GM23338 (cell line): Measurements from ENCODE around the gene MECP2. TPM values are rescaled to one million over a fixed set of nuclear protein-coding genes. Genes with fewer than 3 reads are reported as not detected.

ENCODE experiments used
- ATAC-seq: fragments of 200-7000 bp; cut with Tn5 transposase; 3 replicates; pipeline ENCODE4 v1.9.1; 2020
- DNase-seq: peaks from one replicate; pipeline ENCODE4 v3.0.0-alpha.2; 2015; ENCODE audit warnings: low spot score
- H2AFZ ChIP-seq: fragments of 200-600 bp; sonication (generic); 2 replicates; pipeline ENCODE4 v1.8.0; 2016; ENCODE audit warnings: antibody characterized with exemption, mild to moderate bottlenecking, moderate library complexity
- H3F3A ChIP-seq: fragments of 200-600 bp; sonication (generic); replicated peaks from 2 replicates; pipeline ENCODE4 v1.8.0; 2017; ENCODE audit warnings: antibody characterized with exemption, mixed run types, low read depth
- H3K27ac ChIP-seq: fragments of 200-600 bp; sonication (generic); 2 replicates; pipeline ENCODE4 v1.6.1; 2016; ENCODE audit warnings: low read depth
- H3K27me3 ChIP-seq: fragments of 200-600 bp; sonication (generic); 2 replicates; pipeline ENCODE4 v1.8.0; 2016; ENCODE audit warnings: mild to moderate bottlenecking, mixed run types, moderate library complexity; ENCODE audit not compliant: insufficient read depth
- H3K36me3 ChIP-seq: fragments of 200-600 bp; sonication (generic); 2 replicates; pipeline ENCODE4 v1.8.0; 2016; ENCODE audit warnings: mild to moderate bottlenecking; ENCODE audit not compliant: insufficient read depth
- H3K4me1 ChIP-seq: fragments of 200-600 bp; sonication (generic); 2 replicates; pipeline ENCODE4 v1.8.0; 2016; ENCODE audit warnings: mild to moderate bottlenecking, moderate library complexity; ENCODE audit not compliant: insufficient read depth
- H3K4me2 ChIP-seq: fragments of 200-600 bp; sonication (generic); 2 replicates; pipeline ENCODE4 v1.7.1; 2017; ENCODE audit warnings: mixed run types
- H3K4me3 ChIP-seq: fragments of 200-600 bp; sonication (generic); 2 replicates; pipeline ENCODE4 v1.6.1; 2016; ENCODE audit warnings: mixed run types
- H3K79me2 ChIP-seq: fragments of 200-600 bp; sonication (generic); replicated peaks from 2 replicates; pipeline ENCODE4 v1.8.0; 2017; ENCODE audit warnings: mild to moderate bottlenecking; ENCODE audit not compliant: insufficient read depth
- H3K9me2 ChIP-seq: fragments of 200-600 bp; sonication (generic); 2 replicates; pipeline ENCODE4 v1.8.0; 2017; ENCODE audit not compliant: insufficient read depth
- H4K20me1 ChIP-seq: fragments of 200-600 bp; sonication (generic); replicated peaks from 2 replicates; pipeline ENCODE4 v1.8.0; 2017; ENCODE audit warnings: mild to moderate bottlenecking; ENCODE audit not compliant: insufficient read depth
- H3K27ac Mint-ChIP-seq: 2 replicates; pipeline ENCODE4 v1.8.0; 2020; ENCODE audit warnings: inconsistent platforms, mild to moderate bottlenecking, moderate library complexity, mixed read lengths
- H3K27me3 Mint-ChIP-seq: 3 replicates; pipeline ENCODE4 v1.8.0; 2022; ENCODE audit warnings: low read depth, mild to moderate bottlenecking, moderate library complexity, mixed read lengths, inconsistent platforms; ENCODE audit not compliant: insufficient read depth, poor library complexity
- H3K36me3 Mint-ChIP-seq: 3 replicates; pipeline ENCODE4 v1.8.0; 2021; ENCODE audit warnings: low read depth, mild to moderate bottlenecking, inconsistent platforms, moderate library complexity, mixed read lengths
- H3K4me1 Mint-ChIP-seq: 3 replicates; pipeline ENCODE4 v1.8.0; 2020; ENCODE audit warnings: mild to moderate bottlenecking, inconsistent platforms, mixed read lengths
- H3K4me3 Mint-ChIP-seq: 3 replicates; pipeline ENCODE4 v1.8.0; 2021; ENCODE audit warnings: moderate library complexity, mild to moderate bottlenecking, inconsistent platforms, mixed read lengths
- H3K9me3 Mint-ChIP-seq: 3 replicates; pipeline ENCODE4 v1.8.0; 2020; ENCODE audit warnings: moderate library complexity, mild to moderate bottlenecking, inconsistent platforms, mixed read lengths
- CREB1 ChIP-seq: fragments of 250-450 bp; sonication (Bioruptor Pico); IDR thresholded peaks from 2 replicates; pipeline ENCODE4 v1.5.0; 2020; ENCODE audit warnings: low read depth, mild to moderate bottlenecking, moderate library complexity
- EZH2 ChIP-seq: fragments of 200-600 bp; sonication (generic); IDR thresholded peaks from one replicate; pipeline ENCODE4 v1.8.0; 2017; ENCODE audit warnings: antibody characterized with exemption, mild to moderate bottlenecking, low read depth; ENCODE audit not compliant: unreplicated experiment
- EZH2phosphoT487 ChIP-seq: fragments of 200-600 bp; sonication (generic); IDR thresholded peaks from one replicate; pipeline ENCODE4 v1.8.1; 2018; ENCODE audit warnings: antibody characterized with exemption; ENCODE audit not compliant: unreplicated experiment
- JUNB ChIP-seq: IDR thresholded peaks from one replicate; pipeline ENCODE4 v1.6.1; 2016; ENCODE audit warnings: antibody characterized with exemption; ENCODE audit not compliant: unreplicated experiment
- NANOG ChIP-seq: IDR thresholded peaks from 2 replicates; pipeline ENCODE4 v1.6.1; 2016; ENCODE audit warnings: antibody characterized with exemption, borderline replicate concordance
- POLR2AphosphoS5 ChIP-seq: IDR thresholded peaks from 2 replicates; pipeline ENCODE4 v1.6.1; 2016; ENCODE audit warnings: antibody characterized with exemption, low read depth
- STAT1 ChIP-seq: IDR thresholded peaks from one replicate; pipeline ENCODE4 v1.6.1; 2016; ENCODE audit warnings: antibody characterized with exemption; ENCODE audit not compliant: unreplicated experiment
- ZNF114 ChIP-seq: fragments of 250-450 bp; sonication (Bioruptor Pico); IDR thresholded peaks from 2 replicates; pipeline ENCODE4 v1.5.0; 2020; ENCODE audit warnings: mild to moderate bottlenecking, moderate library complexity
- ZNF331 ChIP-seq: fragments of 250-450 bp; sonication (Bioruptor Pico); IDR thresholded peaks from 2 replicates; pipeline ENCODE4 v1.5.0; 2020; ENCODE audit warnings: low read depth, mild to moderate bottlenecking, moderate library complexity
- polyA plus RNA-seq: library from polyadenylated mRNA; unstranded; fragments of >200 nt; fragmentation: Nextera tagmentation; extraction: Ambion mirVana; gene quantifications from 2 replicates; pipeline ENCODE4 v1.2.1, GENCODE V29; 2016
- total RNA-seq: library from RNA; depleted of rRNA; stranded (reverse); fragments of >200 nt; shearing (Covaris generic); gene quantifications from 2 replicates; pipeline ENCODE4 v1.2.3, GENCODE V29; 2014
- TF ChIP-seq, protein P1 (sequence below), 2 experiments: fragments of 200-600 bp in 1 of 2; sonication (generic) in 1 of 2; conservative IDR thresholded peaks; 2 replicates each; pipeline versions ENCODE4 v1.5.1 to v1.6.1; 2016 to 2017; ENCODE audit warnings: antibody characterized with exemption in 2 of 2, low read depth in 2 of 2, mild to moderate bottlenecking in 2 of 2, moderate library complexity in 1 of 2
- TF ChIP-seq, protein P2 (sequence below): IDR thresholded peaks from 2 replicates; pipeline ENCODE4 v1.6.1; 2016; ENCODE audit warnings: antibody characterized with exemption
- TF ChIP-seq, protein P3 (sequence below): fragments of 250-450 bp; sonication (Bioruptor Pico); IDR thresholded peaks from 2 replicates; pipeline ENCODE4 v1.5.0; 2020; ENCODE audit warnings: mild to moderate bottlenecking, moderate library complexity
- TF ChIP-seq, protein P4 (sequence below): IDR thresholded peaks from one replicate; pipeline ENCODE4 v1.6.1; 2018; ENCODE audit warnings: antibody characterized with exemption; ENCODE audit not compliant: unreplicated experiment

MECP2 gene
- total and polyA plus RNA-seq, 2 experiments from 2014 or later, result 27.7 to 32.7 TPM

DNA sequence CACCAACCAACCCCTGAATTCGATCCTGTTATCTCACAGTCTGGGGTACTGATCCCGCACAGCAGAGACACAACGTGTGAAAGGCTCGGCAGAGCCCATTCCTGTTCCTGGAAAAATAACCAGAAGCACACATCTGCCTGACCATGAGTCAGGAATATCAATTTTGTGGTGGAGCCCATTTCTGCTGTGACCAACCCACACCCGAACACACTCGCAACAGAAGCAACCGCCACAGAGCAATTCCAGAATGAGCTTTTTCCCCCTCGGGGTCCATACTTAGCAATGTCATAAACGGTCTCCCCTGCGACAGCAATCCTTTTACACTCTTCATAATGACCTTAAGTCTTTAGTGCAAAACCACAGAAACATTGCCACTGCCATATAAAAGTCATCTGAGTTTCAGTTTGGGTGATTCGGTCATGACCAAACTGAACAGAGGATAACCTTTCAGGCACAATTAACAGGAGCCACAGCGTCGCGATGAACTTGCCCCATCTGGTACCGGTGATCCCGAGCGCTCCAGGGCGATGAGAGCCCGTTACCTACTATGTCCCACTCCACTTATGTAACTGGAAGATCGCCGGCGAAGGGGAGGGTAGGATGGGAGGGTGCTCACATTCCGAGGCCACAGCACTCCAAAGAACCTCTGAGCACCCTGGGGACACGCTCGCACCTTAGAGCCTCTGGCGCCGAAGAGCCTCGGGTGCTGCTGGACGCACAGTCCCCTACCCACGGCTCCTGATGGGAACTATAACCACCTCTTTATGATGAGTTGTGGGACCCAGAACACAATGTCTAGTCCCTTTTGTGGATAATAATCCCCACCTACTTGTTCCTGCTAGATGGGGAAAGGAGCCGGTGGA lies 1.1 kb downstream of the MECP2 start:
- ATAC-seq (peak; percentile 7), DNase-seq (no peak)
- no peaks in the 10 kb centered on the region for H3K36me3 Mint-ChIP-seq
- Histone ChIP-seq H3K4me1 (peaks cover 42% of the 10 kb centered on the region), H3K4me2 (peak overlapping the region; percentile 87), H4K20me1 (no peaks in the 10 kb centered on the region; the same call in 1 of the 2 replicates), H3K36me3 (no peaks in the 10 kb centered on the region), H2AFZ (no peak overlapping the region), H3K9me2 (no peaks in the 10 kb centered on the region), H3K27ac (no peak overlapping the region), H3F3A (no peaks in the 10 kb centered on the region), H3K27me3 (no peaks in the 10 kb centered on the region), H3K79me2 (peaks cover 53% of the 10 kb centered on the region), H3K4me3 (peak overlapping the region; percentile 75)
- peaks cover 11% of the 10 kb centered on the region for H3K27me3 Mint-ChIP-seq
- H3K4me3 Mint-ChIP-seq, result peak overlapping the region; percentile 85
- H3K9me3 Mint-ChIP-seq, result no peaks in the 10 kb centered on the region
- peaks cover 46% of the 10 kb centered on the region for H3K4me1 Mint-ChIP-seq
- no peak overlapping the region for H3K27ac Mint-ChIP-seq
- TF ChIP-seq CREB1 (CRISPR knock-in tag) (no peak), STAT1 (no peak), ZNF114 (no peak), ZNF331 (CRISPR knock-in tag) (no peak), EZH2 (no peak), NANOG (no peak), EZH2phosphoT487 (no peak), JUNB (no peak), POLR2AphosphoS5 (no peak)
- TF ChIP-seq, protein P1, sequence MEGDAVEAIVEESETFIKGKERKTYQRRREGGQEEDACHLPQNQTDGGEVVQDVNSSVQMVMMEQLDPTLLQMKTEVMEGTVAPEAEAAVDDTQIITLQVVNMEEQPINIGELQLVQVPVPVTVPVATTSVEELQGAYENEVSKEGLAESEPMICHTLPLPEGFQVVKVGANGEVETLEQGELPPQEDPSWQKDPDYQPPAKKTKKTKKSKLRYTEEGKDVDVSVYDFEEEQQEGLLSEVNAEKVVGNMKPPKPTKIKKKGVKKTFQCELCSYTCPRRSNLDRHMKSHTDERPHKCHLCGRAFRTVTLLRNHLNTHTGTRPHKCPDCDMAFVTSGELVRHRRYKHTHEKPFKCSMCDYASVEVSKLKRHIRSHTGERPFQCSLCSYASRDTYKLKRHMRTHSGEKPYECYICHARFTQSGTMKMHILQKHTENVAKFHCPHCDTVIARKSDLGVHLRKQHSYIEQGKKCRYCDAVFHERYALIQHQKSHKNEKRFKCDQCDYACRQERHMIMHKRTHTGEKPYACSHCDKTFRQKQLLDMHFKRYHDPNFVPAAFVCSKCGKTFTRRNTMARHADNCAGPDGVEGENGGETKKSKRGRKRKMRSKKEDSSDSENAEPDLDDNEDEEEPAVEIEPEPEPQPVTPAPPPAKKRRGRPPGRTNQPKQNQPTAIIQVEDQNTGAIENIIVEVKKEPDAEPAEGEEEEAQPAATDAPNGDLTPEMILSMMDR (conservative IDR thresholded peaks at IDR 0.05; ENCODE audit: low read depth in 2 of 2), result no peak
- TF ChIP-seq, protein P2, sequence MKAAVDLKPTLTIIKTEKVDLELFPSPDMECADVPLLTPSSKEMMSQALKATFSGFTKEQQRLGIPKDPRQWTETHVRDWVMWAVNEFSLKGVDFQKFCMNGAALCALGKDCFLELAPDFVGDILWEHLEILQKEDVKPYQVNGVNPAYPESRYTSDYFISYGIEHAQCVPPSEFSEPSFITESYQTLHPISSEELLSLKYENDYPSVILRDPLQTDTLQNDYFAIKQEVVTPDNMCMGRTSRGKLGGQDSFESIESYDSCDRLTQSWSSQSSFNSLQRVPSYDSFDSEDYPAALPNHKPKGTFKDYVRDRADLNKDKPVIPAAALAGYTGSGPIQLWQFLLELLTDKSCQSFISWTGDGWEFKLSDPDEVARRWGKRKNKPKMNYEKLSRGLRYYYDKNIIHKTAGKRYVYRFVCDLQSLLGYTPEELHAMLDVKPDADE, result no peak
- TF ChIP-seq, protein P3, sequence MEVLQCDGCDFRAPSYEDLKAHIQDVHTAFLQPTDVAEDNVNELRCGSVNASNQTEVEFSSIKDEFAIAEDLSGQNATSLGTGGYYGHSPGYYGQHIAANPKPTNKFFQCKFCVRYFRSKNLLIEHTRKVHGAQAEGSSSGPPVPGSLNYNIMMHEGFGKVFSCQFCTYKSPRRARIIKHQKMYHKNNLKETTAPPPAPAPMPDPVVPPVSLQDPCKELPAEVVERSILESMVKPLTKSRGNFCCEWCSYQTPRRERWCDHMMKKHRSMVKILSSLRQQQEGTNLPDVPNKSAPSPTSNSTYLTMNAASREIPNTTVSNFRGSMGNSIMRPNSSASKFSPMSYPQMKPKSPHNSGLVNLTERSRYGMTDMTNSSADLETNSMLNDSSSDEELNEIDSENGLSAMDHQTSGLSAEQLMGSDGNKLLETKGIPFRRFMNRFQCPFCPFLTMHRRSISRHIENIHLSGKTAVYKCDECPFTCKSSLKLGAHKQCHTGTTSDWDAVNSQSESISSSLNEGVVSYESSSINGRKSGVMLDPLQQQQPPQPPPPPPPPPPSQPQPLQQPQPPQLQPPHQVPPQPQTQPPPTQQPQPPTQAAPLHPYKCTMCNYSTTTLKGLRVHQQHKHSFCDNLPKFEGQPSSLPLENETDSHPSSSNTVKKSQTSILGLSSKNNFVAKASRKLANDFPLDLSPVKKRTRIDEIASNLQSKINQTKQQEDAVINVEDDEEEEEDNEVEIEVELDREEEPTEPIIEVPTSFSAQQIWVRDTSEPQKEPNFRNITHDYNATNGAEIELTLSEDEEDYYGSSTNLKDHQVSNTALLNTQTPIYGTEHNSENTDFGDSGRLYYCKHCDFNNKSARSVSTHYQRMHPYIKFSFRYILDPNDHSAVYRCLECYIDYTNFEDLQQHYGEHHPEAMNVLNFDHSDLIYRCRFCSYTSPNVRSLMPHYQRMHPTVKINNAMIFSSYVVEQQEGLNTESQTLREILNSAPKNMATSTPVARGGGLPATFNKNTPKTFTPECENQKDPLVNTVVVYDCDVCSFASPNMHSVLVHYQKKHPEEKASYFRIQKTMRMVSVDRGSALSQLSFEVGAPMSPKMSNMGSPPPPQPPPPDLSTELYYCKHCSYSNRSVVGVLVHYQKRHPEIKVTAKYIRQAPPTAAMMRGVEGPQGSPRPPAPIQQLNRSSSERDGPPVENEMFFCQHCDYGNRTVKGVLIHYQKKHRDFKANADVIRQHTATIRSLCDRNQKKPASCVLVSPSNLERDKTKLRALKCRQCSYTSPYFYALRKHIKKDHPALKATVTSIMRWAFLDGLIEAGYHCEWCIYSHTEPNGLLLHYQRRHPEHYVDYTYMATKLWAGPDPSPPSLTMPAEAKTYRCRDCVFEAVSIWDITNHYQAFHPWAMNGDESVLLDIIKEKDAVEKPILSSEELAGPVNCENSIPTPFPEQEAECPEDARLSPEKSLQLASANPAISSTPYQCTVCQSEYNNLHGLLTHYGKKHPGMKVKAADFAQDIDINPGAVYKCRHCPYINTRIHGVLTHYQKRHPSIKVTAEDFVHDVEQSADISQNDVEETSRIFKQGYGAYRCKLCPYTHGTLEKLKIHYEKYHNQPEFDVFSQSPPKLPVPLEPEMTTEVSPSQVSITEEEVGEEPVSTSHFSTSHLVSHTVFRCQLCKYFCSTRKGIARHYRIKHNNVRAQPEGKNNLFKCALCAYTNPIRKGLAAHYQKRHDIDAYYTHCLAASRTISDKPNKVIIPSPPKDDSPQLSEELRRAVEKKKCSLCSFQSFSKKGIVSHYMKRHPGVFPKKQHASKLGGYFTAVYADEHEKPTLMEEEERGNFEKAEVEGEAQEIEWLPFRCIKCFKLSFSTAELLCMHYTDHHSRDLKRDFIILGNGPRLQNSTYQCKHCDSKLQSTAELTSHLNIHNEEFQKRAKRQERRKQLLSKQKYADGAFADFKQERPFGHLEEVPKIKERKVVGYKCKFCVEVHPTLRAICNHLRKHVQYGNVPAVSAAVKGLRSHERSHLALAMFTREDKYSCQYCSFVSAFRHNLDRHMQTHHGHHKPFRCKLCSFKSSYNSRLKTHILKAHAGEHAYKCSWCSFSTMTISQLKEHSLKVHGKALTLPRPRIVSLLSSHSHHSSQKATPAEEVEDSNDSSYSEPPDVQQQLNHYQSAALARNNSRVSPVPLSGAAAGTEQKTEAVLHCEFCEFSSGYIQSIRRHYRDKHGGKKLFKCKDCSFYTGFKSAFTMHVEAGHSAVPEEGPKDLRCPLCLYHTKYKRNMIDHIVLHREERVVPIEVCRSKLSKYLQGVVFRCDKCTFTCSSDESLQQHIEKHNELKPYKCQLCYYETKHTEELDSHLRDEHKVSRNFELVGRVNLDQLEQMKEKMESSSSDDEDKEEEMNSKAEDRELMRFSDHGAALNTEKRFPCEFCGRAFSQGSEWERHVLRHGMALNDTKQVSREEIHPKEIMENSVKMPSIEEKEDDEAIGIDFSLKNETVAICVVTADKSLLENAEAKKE (CRISPR knock-in tag), result no peak
- TF ChIP-seq, protein P4, sequence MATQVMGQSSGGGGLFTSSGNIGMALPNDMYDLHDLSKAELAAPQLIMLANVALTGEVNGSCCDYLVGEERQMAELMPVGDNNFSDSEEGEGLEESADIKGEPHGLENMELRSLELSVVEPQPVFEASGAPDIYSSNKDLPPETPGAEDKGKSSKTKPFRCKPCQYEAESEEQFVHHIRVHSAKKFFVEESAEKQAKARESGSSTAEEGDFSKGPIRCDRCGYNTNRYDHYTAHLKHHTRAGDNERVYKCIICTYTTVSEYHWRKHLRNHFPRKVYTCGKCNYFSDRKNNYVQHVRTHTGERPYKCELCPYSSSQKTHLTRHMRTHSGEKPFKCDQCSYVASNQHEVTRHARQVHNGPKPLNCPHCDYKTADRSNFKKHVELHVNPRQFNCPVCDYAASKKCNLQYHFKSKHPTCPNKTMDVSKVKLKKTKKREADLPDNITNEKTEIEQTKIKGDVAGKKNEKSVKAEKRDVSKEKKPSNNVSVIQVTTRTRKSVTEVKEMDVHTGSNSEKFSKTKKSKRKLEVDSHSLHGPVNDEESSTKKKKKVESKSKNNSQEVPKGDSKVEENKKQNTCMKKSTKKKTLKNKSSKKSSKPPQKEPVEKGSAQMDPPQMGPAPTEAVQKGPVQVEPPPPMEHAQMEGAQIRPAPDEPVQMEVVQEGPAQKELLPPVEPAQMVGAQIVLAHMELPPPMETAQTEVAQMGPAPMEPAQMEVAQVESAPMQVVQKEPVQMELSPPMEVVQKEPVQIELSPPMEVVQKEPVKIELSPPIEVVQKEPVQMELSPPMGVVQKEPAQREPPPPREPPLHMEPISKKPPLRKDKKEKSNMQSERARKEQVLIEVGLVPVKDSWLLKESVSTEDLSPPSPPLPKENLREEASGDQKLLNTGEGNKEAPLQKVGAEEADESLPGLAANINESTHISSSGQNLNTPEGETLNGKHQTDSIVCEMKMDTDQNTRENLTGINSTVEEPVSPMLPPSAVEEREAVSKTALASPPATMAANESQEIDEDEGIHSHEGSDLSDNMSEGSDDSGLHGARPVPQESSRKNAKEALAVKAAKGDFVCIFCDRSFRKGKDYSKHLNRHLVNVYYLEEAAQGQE, result no peak
